NCI-H69 (cell line): Measurements from ENCODE around the gene CACNA1I.
A peak's percentile ranks its signal among the peaks of the same experiment; 100 is the strongest.
"Not testable (repeated sequence)": the region's sequence is repeated elsewhere in the genome, so short reads cannot be mapped to it uniquely, and the experiment has no call there.

Experiments
- DNase-seq: peaks from one replicate; lab custom pipeline; 2025; lab: John Stamatoyannopoulos, UW

CACNA1I gene

GRCh38 chr22:39721206-39722031 is 150.9 kb downstream of the CACNA1I start:
- DNase-seq, result no peak

GRCh38 chr22:39722032-39722325 is 151.4 kb downstream of the CACNA1I start:
- DNase-seq, result no peak

- DNase-seq, result no peak
Measured at GRCh38 chr22:39722501-39722900, 151.9 kb downstream of the CACNA1I start.

GRCh38 chr22:39723463-39723862 is 152.9 kb downstream of the CACNA1I start:
- no peak for DNase-seq

- DNase-seq, result no peak
Measured at GRCh38 chr22:39723899-39724351, 153.4 kb downstream of the CACNA1I start.

- DNase-seq, result no peak
Measured at GRCh38 chr22:39724390-39724789, 153.8 kb downstream of the CACNA1I start.

GRCh38 chr22:39724857-39725256 is 154.3 kb downstream of the CACNA1I start:
- DNase-seq, result no peak

GRCh38 chr22:39725351-39726035 is 154.9 kb downstream of the CACNA1I start:
- DNase-seq, result no peak

- no peak for DNase-seq
Measured at GRCh38 chr22:39727541-39727940, 157.0 kb downstream of the CACNA1I start.

GRCh38 chr22:39728236-39728860 is 157.8 kb downstream of the CACNA1I start:
- no peak for DNase-seq

GRCh38 chr22:39729141-39729934 is 158.8 kb downstream of the CACNA1I start:
- no peak for DNase-seq

GRCh38 chr22:39731481-39731880 is 160.9 kb downstream of the CACNA1I start:
- DNase-seq, result no peak

- peak; percentile 29 for DNase-seq
Measured at GRCh38 chr22:39731881-39732555, 161.5 kb downstream of the CACNA1I start.

GRCh38 chr22:39732625-39733024 is 162.1 kb downstream of the CACNA1I start:
- no peak for DNase-seq

- no peak for DNase-seq
Measured at GRCh38 chr22:39733191-39733590, 162.6 kb downstream of the CACNA1I start.

GRCh38 chr22:39734046-39734445 is 163.5 kb downstream of the CACNA1I start:
- not testable (repeated sequence) for DNase-seq

- DNase-seq, result no peak
Measured at GRCh38 chr22:39734866-39735265, 164.3 kb downstream of the CACNA1I start.

- no peak for DNase-seq
Measured at GRCh38 chr22:39735776-39736175, 165.2 kb downstream of the CACNA1I start.

- no peak for DNase-seq
Measured at GRCh38 chr22:39738746-39739145, 168.2 kb downstream of the CACNA1I start.
